Glomerular endothelial cell (primary cell): Measurements from ENCODE around the gene XYLT1. TPM values are rescaled to one million over a fixed set of nuclear protein-coding genes. Genes with fewer than 3 reads are reported as not detected.

Experiments
- DNase-seq: peaks from one replicate; pipeline ENCODE4 v3.0.0-alpha.2; 2011; ENCODE audit warnings: low read depth, low spot score; ENCODE audit errors: extremely low read depth
- total RNA-seq: library from RNA; depleted of rRNA; stranded (reverse); fragments of >200 nt; gene quantifications from 2 replicates; pipeline ENCODE4 v1.2.3, GENCODE V29; 2015

Gene XYLT1
- total RNA-seq, 1 donor from 2014 or later = 6.0 TPM

DNA sequence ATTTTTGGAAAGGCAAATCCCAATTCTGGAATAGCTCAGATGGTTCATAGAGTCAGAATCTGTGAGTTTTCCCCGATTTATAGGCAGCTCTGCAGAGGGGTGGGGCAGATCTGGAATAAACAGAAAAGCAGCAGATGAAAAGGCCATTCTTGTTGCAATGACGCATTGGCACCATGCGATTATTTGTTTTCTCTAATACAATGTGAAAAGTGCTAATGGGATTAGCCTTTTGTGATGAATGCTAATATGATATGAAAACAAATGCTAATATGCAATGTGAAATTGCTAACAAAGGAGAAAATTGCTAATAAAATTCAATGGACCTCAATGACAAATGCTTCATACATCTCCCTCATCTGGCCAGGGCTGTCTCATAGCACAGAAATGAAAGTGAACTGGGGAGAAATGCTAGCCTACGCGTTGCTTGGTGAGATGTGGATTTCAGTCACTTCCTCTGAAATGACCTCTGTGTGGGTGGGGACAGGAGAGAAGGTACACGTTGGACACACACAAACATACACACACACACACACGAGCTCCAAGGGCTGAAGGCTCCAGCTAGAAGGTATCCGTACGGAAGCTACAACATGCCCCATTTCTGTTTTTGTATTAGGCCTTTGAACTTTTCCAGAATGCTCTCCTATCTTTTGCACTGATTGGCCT, 394.5 kb downstream of the XYLT1 start:
- DNase-seq = no peak

DNA sequence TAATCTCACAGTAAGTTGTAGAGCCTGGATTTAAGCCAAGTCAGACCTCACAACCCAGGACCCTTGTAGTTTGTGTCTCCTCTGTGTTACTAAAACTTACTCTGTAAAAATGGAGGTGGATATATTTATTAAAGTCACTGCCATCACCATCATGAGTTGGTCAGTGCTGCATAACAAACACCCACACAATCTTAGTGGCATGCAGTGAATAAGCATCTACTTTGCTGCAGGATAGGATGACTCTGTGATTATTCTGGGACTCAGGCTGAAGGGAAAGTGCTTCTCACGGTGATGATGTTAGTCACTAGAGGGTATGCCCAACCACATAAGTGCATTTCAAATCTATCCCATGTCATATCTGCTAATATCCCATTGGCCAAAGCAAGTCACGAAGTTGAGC, 398.7 kb downstream of the XYLT1 start:
- no peak for DNase-seq

DNA sequence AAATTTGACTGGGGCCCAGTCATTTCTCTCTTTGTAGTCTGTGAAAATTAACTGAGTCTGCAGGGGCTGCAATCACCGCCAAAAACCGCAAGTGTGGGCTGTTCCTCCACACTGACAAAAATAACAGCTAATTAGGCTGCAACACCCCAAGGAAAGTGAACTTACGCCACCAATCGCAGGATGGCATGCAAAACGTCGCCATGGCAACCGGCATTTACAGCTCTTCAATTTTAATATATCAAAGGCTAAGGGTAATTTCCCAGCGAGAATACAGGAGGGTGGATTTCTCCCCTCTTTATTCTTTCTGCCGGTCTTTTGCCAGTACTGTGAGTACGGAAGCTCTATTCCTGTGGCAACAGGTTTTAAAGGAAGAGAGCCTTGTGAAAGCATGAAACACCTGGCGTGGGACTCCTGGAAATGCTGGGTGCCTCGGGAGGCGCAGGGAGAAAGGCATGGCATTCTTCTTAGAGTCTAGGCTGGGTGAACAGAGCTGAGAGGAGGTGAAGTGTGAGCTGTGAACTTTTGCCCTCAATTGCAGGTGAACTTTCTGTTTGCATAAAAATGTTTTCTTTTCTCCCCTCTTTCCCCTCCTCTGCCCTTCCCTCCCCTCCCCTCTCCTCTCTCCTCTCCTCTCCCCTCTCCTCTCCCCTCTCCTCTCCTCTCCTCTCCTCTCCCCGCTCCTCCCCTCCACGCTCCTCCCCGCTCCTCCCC, 399.7 kb downstream of the XYLT1 start:
- no peak for DNase-seq

DNA sequence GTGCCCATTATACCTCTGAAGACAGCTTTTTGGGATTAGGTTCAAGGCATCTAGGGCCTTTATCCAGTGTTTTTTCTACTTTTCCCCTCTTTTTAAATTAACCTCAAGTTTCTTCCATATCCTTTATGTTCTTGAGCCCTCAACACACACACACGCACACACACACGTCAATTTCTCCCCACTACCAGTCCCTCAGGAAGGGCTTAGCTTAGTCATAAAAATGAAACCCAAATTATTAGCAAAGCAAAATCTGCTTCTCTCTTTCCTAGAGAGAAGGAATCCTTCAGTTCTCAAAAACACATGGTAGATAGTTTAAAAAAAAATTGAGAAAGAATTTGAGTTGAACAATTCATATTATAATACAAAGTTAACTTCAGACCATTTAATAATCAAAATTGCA, 401.1 kb downstream of the XYLT1 start:
- DNase-seq = no peak

DNA sequence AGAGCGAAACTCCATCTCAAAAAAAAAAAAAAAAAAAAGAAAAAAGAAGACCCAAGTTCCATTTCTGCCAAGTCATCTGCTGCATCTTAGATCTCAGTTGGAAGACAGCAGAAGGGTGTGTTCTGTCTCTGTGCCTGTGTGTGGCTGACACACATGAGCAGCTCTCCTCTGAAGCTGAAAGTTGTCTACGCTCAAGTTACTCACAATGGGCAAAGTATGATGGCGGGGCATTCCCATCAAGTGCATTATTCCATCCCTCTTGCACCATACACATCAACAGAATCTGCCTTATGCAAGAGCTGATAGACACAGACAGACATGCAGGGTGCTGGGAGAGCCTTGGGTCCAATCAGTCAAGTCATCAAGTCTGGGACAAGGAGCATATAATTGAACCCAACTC, 402.2 kb downstream of the XYLT1 start:
- DNase-seq = no peak

DNA sequence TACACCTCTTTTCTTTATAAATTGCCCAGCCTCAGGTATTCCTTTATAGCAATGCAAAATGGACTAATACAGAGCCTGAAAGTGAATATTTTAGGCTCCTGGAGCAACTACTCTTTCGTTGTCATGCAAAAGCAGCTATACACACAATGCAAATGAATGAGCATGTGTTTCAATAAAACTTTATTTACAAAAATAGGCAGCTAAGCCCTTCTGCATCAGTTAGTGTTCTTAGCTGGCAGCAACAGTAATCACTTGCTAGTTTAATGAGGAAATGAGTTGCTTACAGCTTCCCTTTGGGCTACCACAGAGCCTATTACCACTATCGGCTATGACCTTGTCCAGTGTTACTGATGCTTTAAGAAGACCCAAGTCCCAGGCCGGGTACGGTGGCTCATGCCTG, 402.9 kb downstream of the XYLT1 start:
- no peak for DNase-seq

DNA sequence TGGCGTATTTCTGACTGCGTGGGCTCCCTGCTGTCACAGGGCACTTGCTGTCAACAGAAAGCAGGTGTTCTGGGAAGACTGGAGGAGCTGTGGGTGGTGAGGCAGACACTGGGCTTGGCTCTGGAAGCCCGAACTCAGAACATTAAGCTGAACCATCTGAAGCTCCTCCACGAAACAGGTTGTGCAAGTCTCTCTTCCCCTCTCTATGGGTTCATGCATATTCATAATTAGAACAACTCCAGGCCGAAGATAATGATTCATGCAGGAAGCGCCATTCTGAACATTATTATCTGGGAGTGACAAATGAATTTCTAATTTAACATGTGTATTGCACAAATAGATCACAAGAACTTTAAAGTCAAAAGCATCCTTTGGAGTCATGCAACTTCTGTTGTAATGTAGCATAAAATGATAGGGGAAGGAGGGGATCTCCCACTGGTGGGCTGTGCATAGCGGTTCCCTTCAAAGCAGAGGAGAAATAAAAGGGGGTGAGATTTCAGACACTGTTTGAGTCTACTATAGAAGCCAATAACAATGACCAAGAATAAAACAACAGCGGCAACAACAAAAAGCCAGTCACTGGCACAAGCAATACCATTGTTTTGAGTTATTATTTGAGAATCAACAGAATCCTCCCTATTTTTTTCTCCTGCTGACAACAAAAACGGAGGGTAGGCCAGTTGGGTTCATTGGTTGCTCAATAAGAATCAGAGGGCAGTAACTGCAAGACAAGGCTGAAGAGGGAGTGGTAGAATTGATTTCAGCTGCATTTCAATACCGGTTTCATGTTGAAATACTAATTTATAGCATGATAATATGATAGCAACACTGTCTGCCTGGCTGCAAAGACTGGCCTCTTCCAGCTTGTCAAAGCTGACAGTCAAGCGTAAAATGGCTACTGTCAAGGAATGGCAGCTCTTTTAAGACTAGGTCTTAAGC, 407.3 kb downstream of the XYLT1 start:
- no peak for DNase-seq

DNA sequence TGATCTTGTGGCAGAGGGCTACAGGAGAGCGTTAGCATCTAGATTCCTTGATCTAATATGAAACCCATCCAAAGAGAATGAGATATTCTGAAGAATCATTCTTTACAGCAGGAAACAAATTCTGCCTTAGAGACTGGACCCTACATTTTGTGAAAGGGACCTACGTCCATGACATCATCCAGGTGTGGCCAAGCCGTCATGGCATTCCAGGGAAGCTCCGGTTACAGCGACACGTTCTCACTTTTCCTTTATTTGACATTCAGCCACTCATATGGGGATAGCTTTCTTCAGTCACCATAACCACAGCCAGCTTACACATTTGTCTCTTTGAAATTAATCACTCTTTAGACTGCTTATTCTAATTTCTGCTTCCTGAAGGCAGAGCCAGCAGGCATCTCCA, 408.1 kb downstream of the XYLT1 start:
- no peak for DNase-seq

DNA sequence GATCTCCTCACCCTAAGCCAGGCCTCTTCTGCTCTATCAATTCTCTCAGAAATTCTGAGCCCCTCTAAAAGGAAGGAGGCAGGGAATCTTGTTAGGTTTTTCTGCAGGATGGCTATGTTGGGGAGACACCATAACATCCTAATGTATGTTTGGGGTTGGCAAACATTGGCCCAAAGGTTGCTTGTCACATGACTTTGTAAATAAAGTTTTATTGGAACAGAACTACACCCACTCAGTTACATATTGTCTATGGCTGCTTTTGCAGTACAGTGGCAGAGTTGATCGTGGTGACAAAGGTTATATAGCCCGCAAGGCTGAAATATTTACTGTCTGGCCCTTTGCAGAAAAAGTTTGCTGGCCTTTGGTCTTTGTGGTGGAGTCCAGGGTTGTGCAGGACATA, 409.4 kb downstream of the XYLT1 start:
- no peak for DNase-seq

DNA sequence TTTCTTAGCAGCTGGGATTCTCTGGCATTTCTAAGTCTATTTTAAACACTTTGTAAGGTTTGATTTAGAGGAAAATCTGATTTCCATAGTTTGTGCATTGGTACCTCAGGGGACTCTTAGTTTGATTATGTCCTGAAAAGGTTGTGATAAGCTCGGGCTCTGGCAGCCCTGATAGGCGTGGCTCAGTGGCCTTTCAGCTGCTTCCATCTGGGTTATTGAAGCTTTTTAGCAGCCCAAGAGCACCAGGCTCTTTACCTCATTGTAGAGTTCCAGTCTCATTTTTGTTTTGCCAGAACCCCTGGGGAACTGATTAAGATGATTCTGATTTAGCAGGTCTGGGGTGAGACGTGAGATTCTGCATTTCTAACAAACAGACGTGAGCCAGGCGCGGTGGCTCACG, 412.3 kb downstream of the XYLT1 start:
- no peak for DNase-seq

DNA sequence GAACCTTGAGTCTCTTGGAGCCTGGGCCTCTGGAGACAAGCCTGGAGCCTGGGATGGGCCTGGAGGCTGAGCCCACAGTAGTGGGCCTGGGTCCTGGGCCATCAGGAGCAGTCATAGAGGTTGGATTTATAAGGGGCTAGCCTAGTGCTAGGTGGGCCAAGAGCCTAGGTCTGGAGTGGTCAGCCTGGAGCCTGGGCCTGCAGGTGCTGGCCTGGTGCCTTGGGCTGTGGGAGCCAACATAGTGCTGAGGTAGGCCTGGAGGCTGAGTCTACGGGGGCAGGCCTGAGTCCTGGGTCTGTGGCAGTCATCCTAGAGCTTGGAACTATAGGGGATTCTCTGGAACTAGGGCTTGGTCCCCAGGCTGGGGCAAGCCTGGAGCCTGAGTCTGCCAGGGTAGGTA, 414.1 kb downstream of the XYLT1 start:
- DNase-seq = no peak

DNA sequence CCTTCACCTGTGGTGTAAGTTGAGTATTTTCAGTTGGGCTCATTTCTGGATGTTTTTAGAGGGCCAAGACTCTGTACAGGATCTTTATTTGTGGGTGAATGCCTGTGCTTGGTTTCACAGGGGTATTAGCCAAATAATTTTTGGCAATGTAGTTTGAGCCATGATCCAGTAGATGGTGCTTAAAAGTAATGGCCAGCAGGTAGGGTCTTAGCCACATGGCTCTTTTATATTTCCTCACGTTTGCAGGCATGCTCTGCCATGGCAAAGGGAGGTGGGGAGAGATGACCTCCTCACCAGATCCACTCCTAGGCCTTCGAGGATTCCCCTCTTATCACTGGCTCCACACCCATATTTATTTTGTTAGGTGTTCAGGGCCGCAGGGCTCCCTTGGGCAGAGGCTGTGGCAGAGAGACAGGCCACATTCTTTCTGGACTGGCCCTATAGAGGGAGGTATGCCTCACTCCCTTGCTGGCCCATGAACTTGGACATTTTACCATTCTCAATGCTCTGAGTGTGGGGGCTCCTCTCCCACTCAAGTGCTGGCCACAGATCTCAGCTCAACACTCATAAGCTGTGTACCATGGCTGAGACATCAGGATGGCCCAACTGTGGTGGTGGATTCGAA, 417.1 kb downstream of the XYLT1 start:
- no peak for DNase-seq
